ENCODE measurements around the gene HSD17B13. TPM values are rescaled to one million over a fixed set of nuclear protein-coding genes. Genes with fewer than 3 reads are reported as not detected.
"Not testable (repeated sequence)": the region's sequence is repeated elsewhere in the genome, so short reads cannot be mapped to it uniquely, and the experiment has no call there.

Gene HSD17B13
- polyA plus RNA-seq, 1 donor from 2014 or later = not detected

- H3K4me1 Mint-ChIP-seq = peaks cover 0 to 1% (median 0%) of the 10 kb centered on the region in 3 donors
- H3K9me3 Mint-ChIP-seq = peaks cover 0 to 2% (median 0%) of the 10 kb centered on the region in 3 donors
- H3K36me3 Mint-ChIP-seq = peaks cover 7% of the 10 kb centered on the region
- peaks cover 4% of the 10 kb centered on the region for H3K27me3 Mint-ChIP-seq
- no peak overlapping the region for H3K27ac Mint-ChIP-seq
- peak overlapping the region in 1 of 4 donors; percentile 7 for H3K4me3 Mint-ChIP-seq
These were observed 17.8 kb downstream of the HSD17B13 start for GRCh38 chr4:87304745-87305432.

- no peak overlapping the region for H3K4me3 Mint-ChIP-seq
These were observed 22.8 kb downstream of the HSD17B13 start for GRCh38 chr4:87299898-87300297.

GRCh38 chr4:87298362-87298761 lies 24.3 kb downstream of the HSD17B13 start:
- peaks cover 4% of the 10 kb centered on the region for H3K27me3 Mint-ChIP-seq
- peaks cover 3% of the 10 kb centered on the region for H3K36me3 Mint-ChIP-seq
- no peak overlapping the region for H3K27ac Mint-ChIP-seq
- no peak overlapping the region for H3K4me3 Mint-ChIP-seq
- peaks cover 3 to 11% (median 7%) of the 10 kb centered on the region in 3 donors for H3K9me3 Mint-ChIP-seq
- H3K4me1 Mint-ChIP-seq = no peaks in the 10 kb centered on the region

More at GRCh38 chr4:87299898-87300297, 22.8 kb downstream of the HSD17B13 start:
- H3K36me3 Mint-ChIP-seq = peaks cover 1% of the 10 kb centered on the region
- no peaks in the 10 kb centered on the region for H3K4me1 Mint-ChIP-seq
- H3K27ac Mint-ChIP-seq = no peak overlapping the region
- peaks cover 1 to 3% (median 1%) of the 10 kb centered on the region in 3 donors for H3K9me3 Mint-ChIP-seq
- H3K27me3 Mint-ChIP-seq = peaks cover 4% of the 10 kb centered on the region

DNA sequence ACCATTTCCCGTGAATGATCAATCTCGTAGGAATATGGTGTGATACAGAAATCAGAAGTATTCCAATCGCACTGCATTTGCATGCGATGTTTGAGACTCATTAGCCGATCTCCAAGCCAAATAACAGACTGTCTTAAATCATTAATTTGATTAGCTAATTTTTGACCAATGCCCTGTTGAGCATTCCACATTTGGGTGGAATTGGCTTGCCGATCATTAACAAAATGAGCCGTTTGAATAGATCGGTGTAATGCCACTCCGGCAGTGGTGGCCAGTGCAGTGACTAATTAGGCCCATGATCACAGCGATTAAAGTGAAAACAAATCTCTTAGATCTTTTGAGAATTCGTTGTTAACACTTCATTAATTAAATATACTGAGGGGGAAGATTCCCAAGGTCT lies 27.8 kb downstream of the HSD17B13 start:
- not testable (repeated sequence) for H3K27me3 Mint-ChIP-seq, H3K4me1 Mint-ChIP-seq, H3K27ac Mint-ChIP-seq, H3K36me3 Mint-ChIP-seq, H3K4me3 Mint-ChIP-seq
- H3K9me3 Mint-ChIP-seq = peaks cover 3 to 11% (median 7%) of the 10 kb centered on the region in 3 donors

GRCh38 chr4:87293889-87294288 lies 28.8 kb downstream of the HSD17B13 start:
- not testable (repeated sequence) for H3K27me3 Mint-ChIP-seq

DNA sequence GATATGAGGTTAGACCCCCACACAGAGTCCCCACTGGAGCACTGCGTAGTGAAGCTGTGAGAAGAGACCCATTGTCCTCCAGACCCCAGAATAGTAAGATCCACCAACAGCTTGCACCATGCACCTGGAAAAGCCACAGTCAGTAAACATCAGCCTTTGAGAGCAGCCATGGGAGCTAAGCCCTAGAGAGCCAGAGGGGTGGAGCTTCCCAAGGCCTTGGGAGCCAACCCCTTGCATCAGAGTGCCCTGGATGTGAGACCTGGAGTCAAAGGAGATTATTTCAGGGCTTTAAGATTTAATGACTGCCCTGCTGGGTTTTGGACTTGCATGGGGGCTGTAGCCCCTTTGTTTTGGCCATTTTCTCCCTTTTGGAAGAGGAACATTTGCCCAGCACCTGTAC lies 35.7 kb downstream of the HSD17B13 start:
- no peaks in the 10 kb centered on the region for H3K4me1 Mint-ChIP-seq
- peak overlapping the region in 1 of 4 donors; percentile 45 for H3K4me3 Mint-ChIP-seq
- H3K9me3 Mint-ChIP-seq = peaks cover 11 to 21% (median 13%) of the 10 kb centered on the region in 3 donors
- no peak overlapping the region for H3K27ac Mint-ChIP-seq
- H3K27me3 Mint-ChIP-seq = peaks cover 1% of the 10 kb centered on the region
- no peaks in the 10 kb centered on the region for H3K36me3 Mint-ChIP-seq

More at GRCh38 chr4:87293889-87294288, 28.8 kb downstream of the HSD17B13 start:
- H3K9me3 Mint-ChIP-seq = peaks cover 3 to 11% (median 7%) of the 10 kb centered on the region in 3 donors
- H3K4me3 Mint-ChIP-seq = peak overlapping the region in 1 of 4 donors; percentile 20
- H3K36me3 Mint-ChIP-seq, H3K4me1 Mint-ChIP-seq, H3K27ac Mint-ChIP-seq: not testable (repeated sequence)

DNA sequence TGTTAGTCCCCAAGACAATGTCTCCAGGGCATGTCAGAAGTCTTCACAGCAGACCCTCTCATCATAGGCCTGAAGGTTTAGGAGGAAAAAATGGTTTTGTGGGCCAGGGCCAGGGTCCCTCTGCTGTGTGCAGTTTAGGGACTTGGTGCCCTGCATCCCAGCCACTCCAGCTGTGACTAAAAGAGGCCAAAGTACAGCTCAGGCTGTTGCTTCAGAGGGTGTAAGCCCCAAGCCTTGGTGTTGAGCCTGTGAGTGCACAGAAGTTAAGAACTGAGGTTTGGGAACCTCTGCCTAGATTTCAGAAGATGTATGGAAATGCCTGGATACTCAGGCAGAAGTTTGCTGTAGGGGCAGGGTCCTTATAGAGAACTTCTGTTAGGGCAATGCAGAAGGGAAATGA lies 38.4 kb downstream of the HSD17B13 start:
- not testable (repeated sequence) for H3K4me1 Mint-ChIP-seq, H3K27ac Mint-ChIP-seq, H3K36me3 Mint-ChIP-seq, H3K4me3 Mint-ChIP-seq, H3K27me3 Mint-ChIP-seq
- H3K9me3 Mint-ChIP-seq = peaks cover 11 to 21% (median 13%) of the 10 kb centered on the region in 3 donors

GRCh38 chr4:87283151-87283550 lies 39.5 kb downstream of the HSD17B13 start:
- H3K4me1 Mint-ChIP-seq = no peaks in the 10 kb centered on the region
- no peak overlapping the region for H3K27ac Mint-ChIP-seq
- peaks cover 1% of the 10 kb centered on the region for H3K27me3 Mint-ChIP-seq
- no peak overlapping the region for H3K4me3 Mint-ChIP-seq
- H3K36me3 Mint-ChIP-seq = peaks cover 2% of the 10 kb centered on the region
- H3K9me3 Mint-ChIP-seq = peaks cover 11 to 21% (median 12%) of the 10 kb centered on the region in 3 donors

DNA sequence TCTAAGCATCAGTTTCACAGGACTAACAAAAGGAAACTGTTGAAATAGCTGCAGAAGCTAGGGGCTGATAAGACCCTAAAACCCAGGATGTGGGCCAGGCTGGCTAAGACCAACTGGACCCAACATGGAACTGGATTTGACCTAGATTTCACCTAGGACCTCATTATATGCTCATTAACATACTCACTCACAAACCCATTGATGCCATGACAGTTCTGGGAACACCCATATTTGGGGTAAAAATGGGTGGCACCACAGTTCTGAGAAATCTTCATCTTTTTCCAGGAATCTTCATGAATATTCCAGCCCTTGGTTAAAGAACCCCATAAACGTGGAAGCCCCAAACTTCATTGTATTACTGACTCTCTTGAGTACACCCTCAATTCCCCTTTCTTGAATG lies 41.1 kb downstream of the HSD17B13 start:
- Mint-ChIP-seq H3K27me3 (peaks cover 3% of the 10 kb centered on the region), H3K4me3 (no peak overlapping the region), H3K36me3 (peaks cover 2% of the 10 kb centered on the region), H3K27ac (no peak overlapping the region), H3K9me3 (peaks cover 7 to 14% (median 11%) of the 10 kb centered on the region in 3 donors), H3K4me1 (no peaks in the 10 kb centered on the region)

GRCh38 chr4:87278335-87278794 lies 44.3 kb downstream of the HSD17B13 start:
- H3K4me3 Mint-ChIP-seq = no peak overlapping the region
- H3K4me1 Mint-ChIP-seq = peaks cover 0 to 1% (median 0%) of the 10 kb centered on the region in 3 donors
- peaks cover under 1 to 6% (median 5%) of the 10 kb centered on the region in 3 donors for H3K9me3 Mint-ChIP-seq
- H3K36me3 Mint-ChIP-seq = peaks cover 2% of the 10 kb centered on the region
- no peak overlapping the region for H3K27ac Mint-ChIP-seq
- H3K27me3 Mint-ChIP-seq = peaks cover 2% of the 10 kb centered on the region

GRCh38 chr4:87275311-87275710 lies 47.4 kb downstream of the HSD17B13 start:
- H3K4me3 Mint-ChIP-seq = no peak overlapping the region
- H3K9me3 Mint-ChIP-seq = no peaks in the 10 kb centered on the region
- no peak overlapping the region for H3K27ac Mint-ChIP-seq
- H3K27me3 Mint-ChIP-seq = peaks cover 5% of the 10 kb centered on the region
- peaks cover 2% of the 10 kb centered on the region for H3K36me3 Mint-ChIP-seq
- peaks cover 0 to 1% (median 0%) of the 10 kb centered on the region in 3 donors for H3K4me1 Mint-ChIP-seq

DNA sequence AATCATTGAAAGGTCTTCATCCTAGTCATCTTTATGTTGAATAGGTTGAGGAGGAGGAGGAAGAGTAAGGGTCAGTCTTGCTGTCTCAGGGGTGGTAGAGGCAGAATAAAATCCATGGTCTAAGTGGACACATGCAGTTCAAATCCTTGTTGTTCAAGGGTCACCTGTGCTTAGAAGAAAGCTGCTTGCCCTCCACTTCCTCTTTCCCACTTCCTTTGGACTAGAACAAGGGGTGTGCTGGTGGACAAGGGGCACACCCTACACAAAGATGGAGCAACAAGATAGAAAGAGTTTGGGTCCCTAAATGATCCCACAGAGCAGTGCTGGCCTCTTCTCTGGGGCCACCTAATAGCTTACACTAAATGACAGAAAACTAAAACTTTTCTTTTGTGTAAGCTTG lies 47.9 kb downstream of the HSD17B13 start:
- Mint-ChIP-seq H3K4me3 (no peak overlapping the region), H3K4me1 (peaks cover 0 to 1% (median 0%) of the 10 kb centered on the region in 3 donors), H3K36me3 (peaks cover 2% of the 10 kb centered on the region), H3K9me3 (no peaks in the 10 kb centered on the region), H3K27me3 (peaks cover 5% of the 10 kb centered on the region), H3K27ac (no peak overlapping the region)

- H3K4me3 Mint-ChIP-seq = no peak overlapping the region
- peaks cover 0 to 1% (median 0%) of the 10 kb centered on the region in 3 donors for H3K4me1 Mint-ChIP-seq
- no peaks in the 10 kb centered on the region for H3K9me3 Mint-ChIP-seq
- H3K36me3 Mint-ChIP-seq = peaks cover 1% of the 10 kb centered on the region
- H3K27me3 Mint-ChIP-seq = peaks cover 5% of the 10 kb centered on the region
- H3K27ac Mint-ChIP-seq = no peak overlapping the region
These were observed 48.4 kb downstream of the HSD17B13 start for GRCh38 chr4:87274327-87274726.

GRCh38 chr4:87270825-87271224 lies 51.9 kb downstream of the HSD17B13 start:
- peaks cover 0 to 4% (median 1%) of the 10 kb centered on the region in 3 donors for H3K4me1 Mint-ChIP-seq
- no peaks in the 10 kb centered on the region for H3K36me3 Mint-ChIP-seq
- H3K27ac Mint-ChIP-seq = no peak overlapping the region
- peaks cover 3% of the 10 kb centered on the region for H3K27me3 Mint-ChIP-seq
- H3K9me3 Mint-ChIP-seq = no peaks in the 10 kb centered on the region
- H3K4me3 Mint-ChIP-seq = no peak overlapping the region

GRCh38 chr4:87270144-87270543 lies 52.5 kb downstream of the HSD17B13 start:
- no peaks in the 10 kb centered on the region for H3K9me3 Mint-ChIP-seq
- H3K36me3 Mint-ChIP-seq = no peaks in the 10 kb centered on the region
- no peak overlapping the region for H3K27ac Mint-ChIP-seq
- H3K27me3 Mint-ChIP-seq = peaks cover 3% of the 10 kb centered on the region
- H3K4me3 Mint-ChIP-seq = no peak overlapping the region
- H3K4me1 Mint-ChIP-seq = peaks cover 0 to 4% (median 1%) of the 10 kb centered on the region in 3 donors

DNA sequence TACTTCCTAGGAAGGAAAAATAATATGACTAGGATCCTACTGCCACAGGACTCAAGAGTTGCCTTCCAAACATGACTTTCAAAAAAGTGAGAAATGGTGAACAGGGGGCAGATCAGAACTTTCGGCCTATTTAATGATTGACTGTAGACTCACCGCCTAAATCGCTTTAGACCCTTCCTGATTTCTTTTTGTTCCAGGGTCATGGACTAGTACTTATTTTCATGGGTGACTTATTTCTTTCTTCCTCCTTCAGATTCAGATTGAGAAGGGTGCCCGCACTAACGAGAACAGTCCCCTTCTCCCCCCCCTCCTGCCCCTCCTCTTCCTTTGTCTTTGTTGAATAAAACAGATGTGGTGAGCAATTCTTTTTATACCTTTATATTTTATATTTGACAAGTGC lies 54.3 kb downstream of the HSD17B13 start:
- H3K27me3 Mint-ChIP-seq = peaks cover 5% of the 10 kb centered on the region
- no peaks in the 10 kb centered on the region for H3K9me3 Mint-ChIP-seq
- H3K27ac Mint-ChIP-seq = no peak overlapping the region
- H3K4me3 Mint-ChIP-seq = no peak overlapping the region
- H3K4me1 Mint-ChIP-seq = peaks cover 4 to 9% (median 6%) of the 10 kb centered on the region in 3 donors
- no peaks in the 10 kb centered on the region for H3K36me3 Mint-ChIP-seq
